Keratinocyte (primary cell): ENCODE data around the gene SIX3. TPM values are rescaled to one million over a fixed set of nuclear protein-coding genes. Genes with fewer than 3 reads are reported as not detected.

Experiments used
- DNase-seq: peaks from one replicate; pipeline ENCODE4 v3.0.0-alpha.2; 2011; ENCODE audit warnings: low read depth, missing footprints, low spot score
- FAIRE-seq: peaks from 2 replicates; lab custom pipeline; 2011; peaks lifted over from hg19 to GRCh38; lab: Jason Lieb, UNC
- H2AFZ ChIP-seq: 2 replicates; pipeline ENCODE4 v1.6.0; 2012; ENCODE audit warnings: low read length, control low read depth, inconsistent platforms; ENCODE audit not compliant: control insufficient read depth
- H3K27ac ChIP-seq: 2 replicates; pipeline ENCODE4 v1.5.1; 2011; ENCODE audit warnings: low read length; ENCODE audit not compliant: control insufficient read depth, insufficient read depth
- H3K27me3 ChIP-seq: 3 replicates; pipeline ENCODE4 v1.6.0; 2011; ENCODE audit warnings: low read length; ENCODE audit not compliant: control insufficient read depth, insufficient read depth; ENCODE audit errors: extremely low read depth
- H3K36me3 ChIP-seq, 2 experiments: 2 replicates in 1 of 2; 3 replicates in 1 of 2; pipeline ENCODE4 v1.5.1; 2011; ENCODE audit warnings: low read length in 2 of 2, mild to moderate bottlenecking in 1 of 2; ENCODE audit not compliant: control insufficient read depth in 2 of 2, insufficient read depth in 2 of 2; ENCODE audit errors: extremely low read depth in 1 of 2
- H3K4me1 ChIP-seq: 3 replicates; pipeline ENCODE4 v1.5.1; 2011; ENCODE audit warnings: low read length; ENCODE audit not compliant: control insufficient read depth, insufficient read depth; ENCODE audit errors: extremely low read depth
- H3K4me2 ChIP-seq: 3 replicates; pipeline ENCODE4 v1.6.0; 2011; ENCODE audit warnings: low read depth, low read length; ENCODE audit not compliant: control insufficient read depth, insufficient read depth; ENCODE audit errors: extremely low read depth
- H3K4me3 ChIP-seq, 3 experiments: fragments of 200-600 bp in 1 of 3; sonication (generic) in 1 of 3; 2 replicates in 2 of 3; 3 replicates in 1 of 3; pipeline ENCODE4 v1.5.1; 2011 to 2016; ENCODE audit warnings: low read length in 3 of 3, mild to moderate bottlenecking in 3 of 3, control low read depth in 2 of 3, inconsistent platforms in 1 of 3, low read depth in 1 of 3, mixed read lengths in 1 of 3, mixed run types in 1 of 3, moderate library complexity in 1 of 3; ENCODE audit not compliant: control insufficient read depth in 2 of 3, insufficient read depth in 2 of 3; ENCODE audit errors: extremely low read depth in 1 of 3
- H3K79me2 ChIP-seq: 2 replicates; pipeline ENCODE4 v1.6.0; 2012; ENCODE audit warnings: low read length; ENCODE audit not compliant: control insufficient read depth, insufficient read depth
- H3K9ac ChIP-seq: 3 replicates; pipeline ENCODE4 v1.6.0; 2011; ENCODE audit warnings: low read length; ENCODE audit not compliant: control insufficient read depth, insufficient read depth; ENCODE audit errors: extremely low read depth
- H3K9me1 ChIP-seq: 3 replicates; pipeline ENCODE4 v1.6.0; 2011; ENCODE audit warnings: low read length; ENCODE audit not compliant: control insufficient read depth, insufficient read depth; ENCODE audit errors: extremely low read depth
- H3K9me3 ChIP-seq: 2 replicates; pipeline ENCODE4 v1.5.1; 2012; ENCODE audit warnings: low read depth, low read length; ENCODE audit not compliant: control insufficient read depth
- H4K20me1 ChIP-seq: 3 replicates; pipeline ENCODE4 v1.6.0; 2011; ENCODE audit warnings: low read length; ENCODE audit not compliant: control insufficient read depth, insufficient read depth; ENCODE audit errors: extremely low read depth
- CTCF ChIP-seq, 3 experiments: IDR thresholded peaks in 1 of 3; conservative IDR thresholded peaks in 1 of 3; optimal IDR thresholded peaks in 1 of 3; 2 replicates in 2 of 3; 3 replicates in 1 of 3; pipeline versions ENCODE3 to v1.5.1; 2011; ENCODE audit warnings: low read length in 3 of 3, mild to moderate bottlenecking in 3 of 3, moderate library complexity in 2 of 3, control low read depth in 1 of 3, inconsistent platforms in 1 of 3; ENCODE audit not compliant: insufficient read depth in 2 of 3; ENCODE audit errors: extremely low read depth in 1 of 3
- EZH2 ChIP-seq: IDR thresholded peaks from one replicate; pipeline ENCODE4 v1.6.1; 2012; ENCODE audit warnings: inconsistent platforms, mild to moderate bottlenecking, low read length, moderate library complexity
- dilution Hi-C: fragments of 300-500 bp; cut with MboI; formaldehyde crosslinking; loops from one replicate; pipeline ENCODE4 v1.7.0; 2020; ENCODE audit warnings: low sequenced_read_pairs; ENCODE audit not compliant: extremely low pct_ligation_motif_present
- polyA plus RNA-seq, 5 experiments: library from polyadenylated mRNA; depleted of rRNA in 3 of 5; stranded (reverse) in 3 of 5; stranded (forward) in 1 of 5; unstranded in 1 of 5; fragments of >200 nt; gene quantifications; 1 replicate in 1 of 5; 2 replicates in 3 of 5; 3 replicates in 1 of 5; pipeline versions ENCODE4 v1.2.1 to v1.2.3, GENCODE V29; 2011 to 2012; ENCODE audit warnings: missing spikeins in 2 of 5, low read depth in 1 of 5, low replicate concordance in 1 of 5

Gene SIX3
- polyA plus RNA-seq, 1 donor (not counting 4 experiments of a cell fraction or from before 2014, with no cell fraction given) = not detected

GRCh38 chr2:44934038-44934982 is 7.2 kb upstream of the SIX3 start:
- TF ChIP-seq CTCF (optimal IDR thresholded peaks at IDR 0.05 in 1 of 3, IDR thresholded peaks at IDR 0.05 in 1 of 3, conservative IDR thresholded peaks at IDR 0.05 in 1 of 3; ENCODE audit: extremely low read depth in 1 of 3, insufficient read depth in 2 of 3, low read length in 3 of 3) (no peak), EZH2 (peak; percentile 61)
- H3K9me1 ChIP-seq = no peaks in the 10 kb centered on the region
- no peaks in the 10 kb centered on the region for H4K20me1 ChIP-seq
- no peak overlapping the region for H3K4me2 ChIP-seq
- no peak overlapping the region for H3K9ac ChIP-seq
- FAIRE-seq (no peak), DNase-seq (no peak)
- no peaks in the 10 kb centered on the region for H3K9me3 ChIP-seq
- no peak overlapping the region for H3K27ac ChIP-seq
- no peak overlapping the region for H2AFZ ChIP-seq
- H3K79me2 ChIP-seq = no peaks in the 10 kb centered on the region
- peaks cover 4% of the 10 kb centered on the region for H3K4me1 ChIP-seq
- dilution Hi-C loops = no loop called here
- H3K4me3 ChIP-seq = no peak overlapping the region
- peaks cover 100% of the 10 kb centered on the region for H3K27me3 ChIP-seq
- no peaks in the 10 kb centered on the region for H3K36me3 ChIP-seq

- Histone ChIP-seq H3K9me3 (no peaks in the 10 kb centered on the region), H3K4me1 (peaks cover 4% of the 10 kb centered on the region)
These were observed 6.3 kb upstream of the SIX3 start for GRCh38 chr2:44934983-44935728.

More at GRCh38 chr2:44934983-44935728, 6.3 kb upstream of the SIX3 start:
- peaks cover 100% of the 10 kb centered on the region for H3K27me3 ChIP-seq
- H2AFZ ChIP-seq = no peak overlapping the region
- FAIRE-seq (no peak), DNase-seq (no peak)
- no peaks in the 10 kb centered on the region for H4K20me1 ChIP-seq
- H3K79me2 ChIP-seq = no peaks in the 10 kb centered on the region
- TF ChIP-seq CTCF (optimal IDR thresholded peaks at IDR 0.05 in 1 of 3, IDR thresholded peaks at IDR 0.05 in 1 of 3, conservative IDR thresholded peaks at IDR 0.05 in 1 of 3; ENCODE audit: extremely low read depth in 1 of 3, insufficient read depth in 2 of 3, low read length in 3 of 3) (no peak), EZH2 (peak; percentile 98)
- no peaks in the 10 kb centered on the region for H3K36me3 ChIP-seq
- no peak overlapping the region for H3K27ac ChIP-seq
- H3K9ac ChIP-seq = no peak overlapping the region
- H3K4me2 ChIP-seq = peak overlapping the region; percentile 41
- H3K9me1 ChIP-seq = no peaks in the 10 kb centered on the region
- dilution Hi-C loops = no loop called here
- H3K4me3 ChIP-seq = no peak overlapping the region
